ENCODE measurements around the gene SMCR8. TPM values are rescaled to one million over a fixed set of nuclear protein-coding genes. Genes with fewer than 3 reads are reported as not detected.
"Not testable (repeated sequence)": the region's sequence is repeated elsewhere in the genome, so short reads cannot be mapped to it uniquely, and the experiment has no call there.

SMCR8 gene
- total RNA-seq, 1 experiment from 2014 or later, result 45.7 TPM

- not testable (repeated sequence) for DNase-seq; H3K27ac ChIP-seq; H3K9me3 ChIP-seq (replicated peaks); H3K27me3 ChIP-seq; H3K4me1 ChIP-seq; H3K4me3 ChIP-seq
- H3K36me3 ChIP-seq, result peaks cover 97% of the 10 kb centered on the region
These were observed 11.9 kb upstream of the SMCR8 start for GRCh38 chr17:18303206-18303605.

GRCh38 chr17:18309202-18309601 is 5.9 kb upstream of the SMCR8 start:
- H3K27ac ChIP-seq, result no peak overlapping the region
- no peaks in the 10 kb centered on the region for H3K27me3 ChIP-seq
- no peaks in the 10 kb centered on the region for H3K9me3 ChIP-seq (replicated peaks)
- peaks cover 4% of the 10 kb centered on the region; the same call in 1 of the 2 replicates for H3K4me1 ChIP-seq
- DNase-seq, result no peak
- peaks cover 86% of the 10 kb centered on the region for H3K36me3 ChIP-seq
- H3K4me3 ChIP-seq, result no peak overlapping the region

- peak; percentile 36 to 64 for DNase-seq
- Histone ChIP-seq H3K4me1 (peaks cover 8% of the 10 kb centered on the region), H3K27me3 (no peaks in the 10 kb centered on the region), H3K4me3 (peak overlapping the region; percentile 85), H3K27ac (peak overlapping the region; percentile 66), H3K9me3 (replicated peaks) (no peaks in the 10 kb centered on the region), H3K36me3 (peaks cover 37% of the 10 kb centered on the region)
These were observed 898 bp upstream of the SMCR8 start for GRCh38 chr17:18314059-18314730.

- Histone ChIP-seq H3K9me3 (replicated peaks) (no peaks in the 10 kb centered on the region), H3K27ac (peak overlapping the region; percentile 66), H3K4me3 (peak overlapping the region; percentile 85), H3K4me1 (peaks cover 8% of the 10 kb centered on the region), H3K36me3 (peaks cover 31% of the 10 kb centered on the region), H3K27me3 (no peaks in the 10 kb centered on the region)
- DNase-seq, result no peak
These were observed 449 bp downstream of the SMCR8 start for GRCh38 chr17:18315562-18315922.

GRCh38 chr17:18315961-18316360 is 868 bp downstream of the SMCR8 start:
- Histone ChIP-seq H3K4me3 (peak overlapping the region; percentile 85), H3K27me3 (no peaks in the 10 kb centered on the region), H3K4me1 (peaks cover 8% of the 10 kb centered on the region), H3K9me3 (replicated peaks) (no peaks in the 10 kb centered on the region), H3K36me3 (peaks cover 29% of the 10 kb centered on the region), H3K27ac (peak overlapping the region; percentile 66; the same call in 1 of the 2 replicates)
- no peak for DNase-seq

DNA sequence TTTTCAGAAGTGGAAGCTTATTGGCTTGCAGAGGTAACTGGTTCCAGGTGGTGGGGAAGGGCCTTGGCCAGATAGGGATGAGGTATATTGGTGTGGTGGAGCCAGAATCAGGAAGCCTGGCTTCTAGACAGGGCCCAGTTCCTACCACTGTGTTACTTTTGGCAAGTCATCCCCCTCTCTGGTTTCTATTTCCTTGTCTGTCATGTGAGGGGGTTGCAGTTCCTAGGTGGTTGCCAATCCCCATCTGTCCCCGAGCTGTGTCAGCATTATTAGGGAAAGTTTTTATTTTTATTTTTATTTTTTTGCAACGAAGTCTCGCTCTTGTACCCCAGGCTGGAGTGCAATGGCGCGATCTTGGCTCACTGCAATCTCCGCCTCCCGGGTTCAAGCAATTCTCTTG is 3.0 kb downstream of the SMCR8 start:
- Histone ChIP-seq H3K27ac (no peak overlapping the region), H3K9me3 (replicated peaks) (no peaks in the 10 kb centered on the region), H3K4me1 (peaks cover 6% of the 10 kb centered on the region), H3K36me3 (peaks cover 18% of the 10 kb centered on the region), H3K27me3 (no peaks in the 10 kb centered on the region), H3K4me3 (no peak overlapping the region)
- no peak for DNase-seq

DNA sequence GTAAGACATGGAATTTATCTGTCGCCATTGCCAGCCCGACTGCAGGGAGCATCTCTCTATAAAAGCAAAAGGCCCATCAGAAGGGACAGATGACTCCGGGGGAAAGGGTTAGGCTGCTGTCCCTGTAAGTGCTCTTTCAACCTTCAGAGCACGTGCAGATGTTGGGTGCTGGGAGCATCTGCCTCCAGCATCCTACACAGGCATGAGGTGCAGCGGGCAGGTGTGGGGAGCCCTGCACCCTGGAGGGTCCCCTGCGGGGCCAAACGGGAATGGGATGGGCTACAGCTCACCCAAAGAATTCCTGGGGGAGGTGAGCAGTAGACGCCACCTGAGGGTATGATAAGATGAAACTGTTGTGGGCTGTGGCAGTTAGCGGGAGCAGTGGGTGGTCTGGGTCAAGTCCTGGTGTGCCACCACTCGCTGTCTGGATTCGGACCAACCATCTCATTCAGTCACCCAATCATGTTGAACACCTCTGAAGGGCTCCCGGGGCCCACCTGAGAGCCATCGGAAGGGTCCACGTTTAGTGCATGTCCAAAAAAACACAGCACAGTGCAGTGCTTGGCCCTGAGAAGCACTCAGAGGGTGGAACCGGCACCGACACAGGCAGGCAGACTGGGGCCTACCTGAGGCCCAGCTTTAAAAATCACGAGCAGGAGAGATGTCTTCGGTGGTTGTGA is 3.8 kb downstream of the SMCR8 start:
- Histone ChIP-seq H3K4me1 (peaks cover 4% of the 10 kb centered on the region), H3K27me3 (no peaks in the 10 kb centered on the region), H3K9me3 (replicated peaks) (no peaks in the 10 kb centered on the region), H3K36me3 (peaks cover 23% of the 10 kb centered on the region), H3K4me3 (no peak overlapping the region), H3K27ac (no peak overlapping the region)
- DNase-seq, result no peak

DNA sequence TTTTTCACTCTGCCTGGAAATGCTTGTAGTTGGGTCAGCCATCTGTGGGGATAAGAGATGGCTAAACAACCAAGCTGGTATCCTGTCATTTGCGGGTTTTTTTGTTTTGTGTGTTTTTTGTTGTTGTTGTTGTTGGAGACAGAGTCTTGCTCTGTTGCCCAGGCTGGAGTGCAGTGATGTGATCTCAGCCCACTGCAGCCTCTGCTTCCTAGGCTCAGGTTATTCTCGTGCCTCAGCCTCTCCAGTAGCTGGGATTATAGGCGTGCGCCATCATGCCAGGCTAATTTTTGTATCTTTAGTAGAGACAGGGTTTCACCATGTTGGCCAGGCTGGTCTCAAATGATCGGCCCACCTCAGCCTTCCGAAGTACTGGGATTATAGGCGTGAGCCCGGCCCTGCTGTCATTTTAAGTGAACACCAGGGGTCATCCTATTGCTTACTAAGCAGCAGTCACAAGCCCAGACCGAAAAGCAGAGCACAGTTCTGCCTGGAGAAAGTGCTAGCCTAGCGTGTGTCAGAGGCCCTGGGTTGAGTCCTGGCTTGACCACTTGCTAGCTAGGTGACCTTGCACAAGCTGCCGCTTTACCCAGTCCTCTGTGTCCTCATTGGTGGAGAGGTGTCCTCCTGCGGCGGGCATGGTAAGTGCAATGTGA is 4.6 kb downstream of the SMCR8 start:
- H3K27ac ChIP-seq, result no peak overlapping the region
- H3K9me3 ChIP-seq (replicated peaks), result no peaks in the 10 kb centered on the region
- peak; percentile 77 to 79 for DNase-seq
- H3K27me3 ChIP-seq, result no peaks in the 10 kb centered on the region
- H3K4me3 ChIP-seq, result no peak overlapping the region
- H3K36me3 ChIP-seq, result peaks cover 31% of the 10 kb centered on the region
- H3K4me1 ChIP-seq, result peaks cover 4% of the 10 kb centered on the region

- H3K4me3 ChIP-seq, result no peak overlapping the region
- H3K27me3 ChIP-seq, result no peaks in the 10 kb centered on the region
- H3K9me3 ChIP-seq (replicated peaks), result no peaks in the 10 kb centered on the region
- no peak overlapping the region for H3K27ac ChIP-seq
- H3K4me1 ChIP-seq, result peaks cover 4% of the 10 kb centered on the region
- peaks cover 37% of the 10 kb centered on the region for H3K36me3 ChIP-seq
- DNase-seq, result no peak
These were observed 5.2 kb downstream of the SMCR8 start for GRCh38 chr17:18320301-18320700.

GRCh38 chr17:18321309-18321708 is 6.2 kb downstream of the SMCR8 start:
- Histone ChIP-seq H3K4me3 (no peak overlapping the region), H3K4me1 (no peaks in the 10 kb centered on the region), H3K27me3 (no peaks in the 10 kb centered on the region), H3K27ac (no peak overlapping the region), H3K36me3 (peaks cover 42% of the 10 kb centered on the region), H3K9me3 (replicated peaks) (no peaks in the 10 kb centered on the region)
- no peak for DNase-seq

DNA sequence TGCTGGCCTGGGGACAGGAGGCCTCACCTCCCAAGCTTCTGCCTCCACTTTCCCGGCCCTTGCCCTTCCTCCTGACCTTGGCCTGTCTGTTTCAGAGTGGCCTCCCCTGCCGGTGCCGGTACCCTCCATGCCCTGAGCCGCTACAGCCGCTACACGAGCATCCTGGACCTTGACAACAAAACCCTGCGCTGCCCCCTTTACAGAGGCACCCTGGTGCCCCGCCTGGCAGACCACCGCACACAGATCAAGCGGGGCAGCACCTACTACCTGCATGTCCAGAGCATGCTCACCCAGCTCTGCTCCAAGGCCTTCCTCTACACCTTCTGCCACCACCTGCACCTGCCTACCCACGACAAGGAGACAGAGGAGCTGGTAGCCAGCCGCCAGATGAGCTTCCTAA is 7.4 kb downstream of the SMCR8 start:
- no peaks in the 10 kb centered on the region for H3K4me1 ChIP-seq
- no peak overlapping the region for H3K27ac ChIP-seq
- H3K36me3 ChIP-seq, result peaks cover 52% of the 10 kb centered on the region
- H3K4me3 ChIP-seq, result no peak overlapping the region
- no peak for DNase-seq
- no peaks in the 10 kb centered on the region for H3K9me3 ChIP-seq (replicated peaks)
- H3K27me3 ChIP-seq, result no peaks in the 10 kb centered on the region

DNA sequence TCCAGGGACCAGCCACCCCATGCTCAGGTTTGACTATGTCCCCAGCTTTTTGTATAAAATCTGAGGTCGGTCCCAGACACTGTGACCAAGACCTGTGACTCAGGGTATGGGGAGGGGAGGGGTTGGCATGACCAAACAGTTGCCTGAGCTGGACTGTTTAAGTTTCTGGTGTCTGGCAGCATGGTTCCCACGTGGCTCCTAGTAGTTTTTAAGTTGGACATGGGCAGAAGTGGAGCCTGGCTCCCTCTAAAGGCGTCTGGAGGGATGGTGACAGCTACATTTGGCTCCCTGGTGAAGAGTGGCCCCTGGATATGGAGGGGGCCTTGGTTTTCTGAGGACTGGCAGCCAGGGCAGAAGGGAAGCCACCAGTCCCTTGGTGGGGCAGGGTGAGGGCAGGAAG is 7.9 kb downstream of the SMCR8 start:
- no peak overlapping the region for H3K4me3 ChIP-seq
- H3K9me3 ChIP-seq (replicated peaks), result no peaks in the 10 kb centered on the region
- no peaks in the 10 kb centered on the region for H3K27me3 ChIP-seq
- H3K36me3 ChIP-seq, result peaks cover 53% of the 10 kb centered on the region
- H3K4me1 ChIP-seq, result no peaks in the 10 kb centered on the region
- no peak overlapping the region for H3K27ac ChIP-seq
- DNase-seq, result no peak

DNA sequence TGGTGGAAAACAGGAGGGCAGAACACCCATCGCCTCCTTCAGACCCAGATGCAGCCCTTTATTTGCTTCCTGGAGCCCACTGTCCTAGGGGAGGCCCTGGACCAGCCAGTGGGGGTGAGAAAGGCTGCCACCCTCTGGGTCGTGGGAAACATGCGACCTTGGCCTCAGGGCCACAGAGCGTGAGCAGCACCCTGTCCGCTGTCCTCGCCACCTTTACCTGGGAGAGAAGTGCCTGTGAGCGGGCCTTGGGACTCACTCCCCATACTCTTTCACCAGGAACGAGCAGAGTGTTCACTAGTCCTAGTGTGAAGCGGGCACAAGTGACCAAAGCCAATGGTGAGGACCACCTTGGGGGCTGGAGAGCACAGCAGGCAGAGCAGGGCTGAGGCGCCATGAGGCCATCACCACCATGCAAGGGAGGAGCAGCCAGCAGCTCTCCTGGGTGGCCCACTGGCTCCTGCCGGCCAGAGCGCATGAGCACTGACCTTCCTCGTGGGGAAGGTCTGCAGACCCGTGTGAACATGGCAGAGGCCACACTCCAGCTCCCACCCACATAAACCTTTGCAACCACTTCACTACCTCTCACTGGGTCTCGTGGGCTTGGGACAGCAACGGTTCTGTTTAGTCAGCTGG is 8.5 kb downstream of the SMCR8 start:
- Histone ChIP-seq H3K36me3 (peaks cover 59% of the 10 kb centered on the region), H3K27me3 (no peaks in the 10 kb centered on the region)
- no peak for DNase-seq

GRCh38 chr17:18324140-18325050 is 9.3 kb downstream of the SMCR8 start:
- H3K9me3 ChIP-seq (replicated peaks), result no peaks in the 10 kb centered on the region
- H3K36me3 ChIP-seq, result peaks cover 61% of the 10 kb centered on the region
- H3K27ac ChIP-seq, result no peak overlapping the region
- H3K27me3 ChIP-seq, result no peaks in the 10 kb centered on the region
- no peaks in the 10 kb centered on the region for H3K4me1 ChIP-seq
- no peak overlapping the region for H3K4me3 ChIP-seq
- DNase-seq, result no peak

More for the DNA sequence above, 8.5 kb downstream of the SMCR8 start:
- Histone ChIP-seq H3K4me1 (no peaks in the 10 kb centered on the region), H3K4me3 (no peak overlapping the region), H3K9me3 (replicated peaks) (no peaks in the 10 kb centered on the region), H3K27ac (no peak overlapping the region)
